Upper lobe of left lung (tissue), 6 donors: ENCODE measurements around the gene GAB2. TPM values are rescaled to one million over a fixed set of nuclear protein-coding genes. Genes with fewer than 3 reads are reported as not detected.
"Not testable (repeated sequence)": the region's sequence is repeated elsewhere in the genome, so short reads cannot be mapped to it uniquely, and the experiment has no call there.

Experiments used
- ATAC-seq, 2 donors: fragments of 200-7000 bp; cut with Tn5 transposase; one replicate each; pipeline ENCODE4 v1.9.1; 2022; ENCODE audit warnings: mild to moderate bottlenecking in 2 of 2, moderate library complexity in 2 of 2; ENCODE audit not compliant: low FRiP score in 2 of 2
- DNase-seq, 2 donors: peaks; one replicate each; pipeline ENCODE4 v3.0.0-alpha.2; 2019 to 2020
- H3K27ac ChIP-seq, 4 donors: fragments of 200-600 bp; sonication (generic); one replicate each; pipeline ENCODE4 v1.5.1; 2016 to 2019
- H3K27me3 ChIP-seq, 4 donors: fragments of 200-600 bp; sonication (generic); one replicate each; pipeline ENCODE4 v1.5.1; 2017 to 2019
- H3K36me3 ChIP-seq, 4 donors: fragments of 200-600 bp; sonication (generic); one replicate each; pipeline ENCODE4 v1.5.1; 2016 to 2019
- H3K4me1 ChIP-seq, 4 donors: fragments of 200-600 bp; sonication (generic); one replicate each; pipeline ENCODE4 v1.5.1; 2018 to 2019
- H3K4me3 ChIP-seq, 4 donors: fragments of 200-600 bp; sonication (generic); one replicate each; pipeline ENCODE4 v1.5.1; 2017 to 2019; ENCODE audit warnings: mild to moderate bottlenecking in 2 of 4, moderate library complexity in 1 of 4
- H3K9me3 ChIP-seq, 4 donors: fragments of 200-600 bp; sonication (generic); one replicate each; pipeline ENCODE4 v1.5.1; 2018 to 2019
- EP300 ChIP-seq, 4 donors: sonication (generic); formaldehyde crosslinking; IDR thresholded peaks; one replicate each; pipeline ENCODE4 v1.5.1; 2017; ENCODE audit warnings: antibody characterized with exemption in 4 of 4, control low read depth in 2 of 4
- POLR2A ChIP-seq, 4 donors: fragments of 450-650 bp; IDR thresholded peaks; one replicate each; pipeline ENCODE4 v1.5.1; 2016 to 2017; ENCODE audit warnings: antibody characterized with exemption in 4 of 4, mild to moderate bottlenecking in 2 of 4
- POLR2AphosphoS5 ChIP-seq, 2 donors: sonication (generic); formaldehyde crosslinking; IDR thresholded peaks; one replicate each; pipeline ENCODE4 v1.5.1; 2017; ENCODE audit warnings: antibody characterized with exemption in 2 of 2
- WGBS, 2 donors: methylation state at CpG; one replicate each; pipeline ENCODE4 v1.1.5; 2017 to 2018; 5-methylcytosine and 5-hydroxymethylcytosine counted together
- total RNA-seq, 6 donors: library from RNA; depleted of rRNA in 4 of 6; stranded (reverse); fragments of >200 nt in 4 of 6; gene quantifications; one replicate each; pipeline versions ENCODE4 v1.1.0 to v1.2.1, GENCODE V29; 2016 to 2021
- TF ChIP-seq, protein P1 (sequence below), 6 experiments: fragments of 450-650 bp in 4 of 6; fragments of 200-600 bp in 2 of 6; sonication (generic) in 2 of 6; IDR thresholded peaks; one replicate each; pipeline ENCODE4 v1.5.1; 2016 to 2019; ENCODE audit warnings: antibody characterized with exemption in 6 of 6
- donor health status: DM: no; HTN: no; CAD: no; lungs with moderate emphysema.
- donor health status: DM: no; HTN: yes; CAD: no; lungs with severe emphysema.

GAB2 gene
- 10 to 100 TPM; 40.9 to 76.6 (median 50.4) TPM for total RNA-seq

GRCh38 chr11:78417175-78417887, at the start of gene GAB2:
Gene GAB2, minus strand, starts transcription at chr11:78417820. Its CDS starts 100 bp downstream, at chr11:78417720.
- ATAC-seq (no peak), DNase-seq (peak in 1 of 2 donors; percentile 93)
- no peak for TF ChIP-seq POLR2AphosphoS5 (IDR thresholded peaks at IDR 0.05)
- TF ChIP-seq POLR2A (IDR thresholded peaks at IDR 0.05): peak in 1 of 4 donors; percentile 32
- TF ChIP-seq, protein P1, sequence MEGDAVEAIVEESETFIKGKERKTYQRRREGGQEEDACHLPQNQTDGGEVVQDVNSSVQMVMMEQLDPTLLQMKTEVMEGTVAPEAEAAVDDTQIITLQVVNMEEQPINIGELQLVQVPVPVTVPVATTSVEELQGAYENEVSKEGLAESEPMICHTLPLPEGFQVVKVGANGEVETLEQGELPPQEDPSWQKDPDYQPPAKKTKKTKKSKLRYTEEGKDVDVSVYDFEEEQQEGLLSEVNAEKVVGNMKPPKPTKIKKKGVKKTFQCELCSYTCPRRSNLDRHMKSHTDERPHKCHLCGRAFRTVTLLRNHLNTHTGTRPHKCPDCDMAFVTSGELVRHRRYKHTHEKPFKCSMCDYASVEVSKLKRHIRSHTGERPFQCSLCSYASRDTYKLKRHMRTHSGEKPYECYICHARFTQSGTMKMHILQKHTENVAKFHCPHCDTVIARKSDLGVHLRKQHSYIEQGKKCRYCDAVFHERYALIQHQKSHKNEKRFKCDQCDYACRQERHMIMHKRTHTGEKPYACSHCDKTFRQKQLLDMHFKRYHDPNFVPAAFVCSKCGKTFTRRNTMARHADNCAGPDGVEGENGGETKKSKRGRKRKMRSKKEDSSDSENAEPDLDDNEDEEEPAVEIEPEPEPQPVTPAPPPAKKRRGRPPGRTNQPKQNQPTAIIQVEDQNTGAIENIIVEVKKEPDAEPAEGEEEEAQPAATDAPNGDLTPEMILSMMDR (IDR thresholded peaks at IDR 0.05): no peak
- TF ChIP-seq EP300 (IDR thresholded peaks at IDR 0.05): no peak
- H3K4me1 ChIP-seq: peaks cover 30 to 54% (median 39%) of the 10 kb centered on the region in 4 donors
- 1% methylated on average over 22 to 40 of the region's 93 CpGs for WGBS, 2 donors
- no peaks in the 10 kb centered on the region for H3K36me3 ChIP-seq
- no peaks in the 10 kb centered on the region for H3K9me3 ChIP-seq
- H3K27me3 ChIP-seq: no peaks in the 10 kb centered on the region
- peak within 1 kb of the TSS; percentile 92 to 100 (median 98) for H3K27ac ChIP-seq
- H3K4me3 ChIP-seq: peak within 1 kb of the TSS; percentile 70 to 96 (median 94)

GRCh38 chr11:78467370-78467769, 49.8 kb upstream of the GAB2 start:
- no peak for DNase-seq
- WGBS, 2 donors: 95% methylated on average over 2 of the region's 2 CpGs
- TF ChIP-seq POLR2A (IDR thresholded peaks at IDR 0.05) (no peak), POLR2AphosphoS5 (IDR thresholded peaks at IDR 0.05) (no peak), EP300 (IDR thresholded peaks at IDR 0.05) (no peak)
- TF ChIP-seq, protein P1 (IDR thresholded peaks at IDR 0.05): no peak
- H3K4me1 ChIP-seq: no peaks in the 10 kb centered on the region
- H3K27ac ChIP-seq: no peak overlapping the region
- no peak overlapping the region for H3K4me3 ChIP-seq
- peaks cover 0 to 25% (median 1%) of the 10 kb centered on the region in 4 donors for H3K36me3 ChIP-seq
- no peaks in the 10 kb centered on the region for H3K9me3 ChIP-seq
- ATAC-seq: no peak
- H3K27me3 ChIP-seq: no peaks in the 10 kb centered on the region

DNA sequence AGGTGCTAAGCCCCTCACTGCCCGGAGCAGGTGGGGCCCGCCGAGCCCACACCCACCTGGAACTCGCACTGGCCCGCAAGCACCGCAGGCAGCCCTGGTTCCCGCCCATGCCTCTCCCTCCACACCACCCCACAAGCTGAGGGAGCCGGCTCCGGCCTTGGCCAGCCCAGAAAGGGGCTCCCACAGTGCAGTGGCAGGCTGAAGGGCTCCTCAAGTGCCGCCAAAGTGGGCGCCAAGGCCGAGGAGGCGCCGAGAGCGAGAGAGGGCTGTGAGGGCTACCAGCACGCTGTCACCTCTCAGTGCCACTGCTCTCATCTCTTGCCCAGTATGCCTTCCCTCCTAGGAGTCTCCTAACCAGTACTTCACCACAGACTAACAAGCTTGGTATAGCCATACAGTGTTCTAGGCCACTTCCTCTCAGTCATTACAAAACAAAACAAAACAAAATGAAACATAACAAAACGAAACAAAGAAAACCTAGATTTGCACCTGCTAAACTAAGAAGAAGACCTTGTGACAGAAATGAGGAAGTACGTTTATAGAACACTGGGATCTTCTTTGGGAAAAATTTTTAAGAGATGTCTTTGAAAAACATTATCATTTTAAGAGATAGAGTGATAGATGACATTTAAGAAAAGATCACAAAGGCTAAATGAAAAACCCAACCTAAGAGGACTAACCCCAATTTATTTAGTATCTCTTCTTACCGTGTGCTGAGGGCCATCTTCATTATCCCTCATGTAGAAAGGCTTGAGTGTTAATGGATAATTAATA, 47.7 kb upstream of the GAB2 start:
- peak overlapping the region in 2 of 4 donors; percentile 69 to 79 for H3K27ac ChIP-seq
- WGBS, 2 donors: 73 to 88% methylated on average over 4 to 10 of the region's 19 CpGs
- peaks cover 0 to 37% (median 1%) of the 10 kb centered on the region in 4 donors for H3K36me3 ChIP-seq

GRCh38 chr11:78464787-78465168, 47.2 kb upstream of the GAB2 start:
- peak overlapping the region in 2 of 4 donors; percentile 69 to 79 for H3K27ac ChIP-seq

More for the DNA sequence above, 47.7 kb upstream of the GAB2 start:
- no peaks in the 10 kb centered on the region for H3K4me1 ChIP-seq
- H3K9me3 ChIP-seq: no peaks in the 10 kb centered on the region
- ATAC-seq (no peak), DNase-seq (peak in 1 of 2 donors; percentile 82)
- no peaks in the 10 kb centered on the region for H3K27me3 ChIP-seq
- TF ChIP-seq, protein P1 (IDR thresholded peaks at IDR 0.05): no peak
- peak in 1 of 4 donors; percentile 25 for TF ChIP-seq POLR2A (IDR thresholded peaks at IDR 0.05)
- no peak for TF ChIP-seq EP300 (IDR thresholded peaks at IDR 0.05)
- TF ChIP-seq POLR2AphosphoS5 (IDR thresholded peaks at IDR 0.05): no peak
- no peak overlapping the region for H3K4me3 ChIP-seq

GRCh38 chr11:78460471-78460870, 42.9 kb upstream of the GAB2 start:
- DNase-seq: no peak
- peaks cover 0 to 45% (median 1%) of the 10 kb centered on the region in 4 donors for H3K36me3 ChIP-seq
- WGBS, 2 donors: 89 to 95% methylated on average over 1 of the region's 1 CpG
- no peaks in the 10 kb centered on the region for H3K4me1 ChIP-seq
- no peak overlapping the region for H3K27ac ChIP-seq
- H3K9me3 ChIP-seq: no peaks in the 10 kb centered on the region
- no peaks in the 10 kb centered on the region for H3K27me3 ChIP-seq
- no peak for ATAC-seq
- no peak overlapping the region for H3K4me3 ChIP-seq
- TF ChIP-seq POLR2A (IDR thresholded peaks at IDR 0.05): no peak
- TF ChIP-seq POLR2AphosphoS5 (IDR thresholded peaks at IDR 0.05): no peak
- no peak for TF ChIP-seq EP300 (IDR thresholded peaks at IDR 0.05)
- TF ChIP-seq, protein P1 (IDR thresholded peaks at IDR 0.05): no peak

More at GRCh38 chr11:78464787-78465168, 47.2 kb upstream of the GAB2 start:
- WGBS, 2 donors: 83 to 100% methylated on average over 2 to 12 of the region's 14 CpGs
- H3K4me1 ChIP-seq, H3K9me3 ChIP-seq, H3K27me3 ChIP-seq, H3K4me3 ChIP-seq, DNase-seq, ATAC-seq: not testable (repeated sequence)
- peaks cover 0 to 40% (median 1%) of the 10 kb centered on the region in 4 donors for H3K36me3 ChIP-seq
